Loucy (cell line): Measurements from ENCODE around the gene SPEF2.

Experiments
- EZH2phosphoT487 ChIP-seq: fragments of 200-600 bp; IDR thresholded peaks from 2 replicates; pipeline ENCODE4 v1.6.1; 2018; ENCODE audit warnings: antibody characterized with exemption, mild to moderate bottlenecking, moderate library complexity, borderline replicate concordance
- TF ChIP-seq, protein P1 (sequence below): fragments of 200-600 bp; sonication (generic); conservative IDR thresholded peaks from 2 replicates; pipeline ENCODE4 v1.5.1; 2014; ENCODE audit warnings: mild to moderate bottlenecking, antibody characterized with exemption, low read length

- TF ChIP-seq, protein P1, sequence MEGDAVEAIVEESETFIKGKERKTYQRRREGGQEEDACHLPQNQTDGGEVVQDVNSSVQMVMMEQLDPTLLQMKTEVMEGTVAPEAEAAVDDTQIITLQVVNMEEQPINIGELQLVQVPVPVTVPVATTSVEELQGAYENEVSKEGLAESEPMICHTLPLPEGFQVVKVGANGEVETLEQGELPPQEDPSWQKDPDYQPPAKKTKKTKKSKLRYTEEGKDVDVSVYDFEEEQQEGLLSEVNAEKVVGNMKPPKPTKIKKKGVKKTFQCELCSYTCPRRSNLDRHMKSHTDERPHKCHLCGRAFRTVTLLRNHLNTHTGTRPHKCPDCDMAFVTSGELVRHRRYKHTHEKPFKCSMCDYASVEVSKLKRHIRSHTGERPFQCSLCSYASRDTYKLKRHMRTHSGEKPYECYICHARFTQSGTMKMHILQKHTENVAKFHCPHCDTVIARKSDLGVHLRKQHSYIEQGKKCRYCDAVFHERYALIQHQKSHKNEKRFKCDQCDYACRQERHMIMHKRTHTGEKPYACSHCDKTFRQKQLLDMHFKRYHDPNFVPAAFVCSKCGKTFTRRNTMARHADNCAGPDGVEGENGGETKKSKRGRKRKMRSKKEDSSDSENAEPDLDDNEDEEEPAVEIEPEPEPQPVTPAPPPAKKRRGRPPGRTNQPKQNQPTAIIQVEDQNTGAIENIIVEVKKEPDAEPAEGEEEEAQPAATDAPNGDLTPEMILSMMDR = no peak
- TF ChIP-seq EZH2phosphoT487 = no peak
Observed at GRCh38 chr5:35755966-35756365, 138.3 kb downstream of the SPEF2 start.
